Activated T-helper 1 cell treated with anti-CD3 and anti-CD28 coated beads, Interleukin-2, amount 50 U/mL, for 16 hours (primary cell): ENCODE data around the gene GBGT1.

Experiments
- DNase-seq, 2 donors: peaks; one replicate each; pipeline ENCODE4 v3.0.0-alpha.2; 2020; ENCODE audit warnings: low read depth in 1 of 2, low spot score in 1 of 2

Gene GBGT1

GRCh38 chr9:133104718-133105460 lies 58.8 kb downstream of the GBGT1 start:
- DNase-seq: no peak

GRCh38 chr9:133103987-133104505 lies 59.7 kb downstream of the GBGT1 start:
- DNase-seq: no peak

GRCh38 chr9:133103183-133103986 lies 60.3 kb downstream of the GBGT1 start:
- DNase-seq: peak; percentile 30 to 43
